ENCODE data around the gene SULT1E1.

Gene SULT1E1, protein sequence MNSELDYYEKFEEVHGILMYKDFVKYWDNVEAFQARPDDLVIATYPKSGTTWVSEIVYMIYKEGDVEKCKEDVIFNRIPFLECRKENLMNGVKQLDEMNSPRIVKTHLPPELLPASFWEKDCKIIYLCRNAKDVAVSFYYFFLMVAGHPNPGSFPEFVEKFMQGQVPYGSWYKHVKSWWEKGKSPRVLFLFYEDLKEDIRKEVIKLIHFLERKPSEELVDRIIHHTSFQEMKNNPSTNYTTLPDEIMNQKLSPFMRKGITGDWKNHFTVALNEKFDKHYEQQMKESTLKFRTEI

GRCh38 chr4:69860052-69860451 lies at the start of gene SULT1E1:
Gene SULT1E1, minus strand, starts transcription at chr4:69860145. Its CDS starts 2,501 bp downstream, at chr4:69857644.
- no peak for DNase-seq

GRCh38 chr4:69909195-69909594 lies 49.2 kb upstream of the SULT1E1 start:
- DNase-seq = no peak

DNA sequence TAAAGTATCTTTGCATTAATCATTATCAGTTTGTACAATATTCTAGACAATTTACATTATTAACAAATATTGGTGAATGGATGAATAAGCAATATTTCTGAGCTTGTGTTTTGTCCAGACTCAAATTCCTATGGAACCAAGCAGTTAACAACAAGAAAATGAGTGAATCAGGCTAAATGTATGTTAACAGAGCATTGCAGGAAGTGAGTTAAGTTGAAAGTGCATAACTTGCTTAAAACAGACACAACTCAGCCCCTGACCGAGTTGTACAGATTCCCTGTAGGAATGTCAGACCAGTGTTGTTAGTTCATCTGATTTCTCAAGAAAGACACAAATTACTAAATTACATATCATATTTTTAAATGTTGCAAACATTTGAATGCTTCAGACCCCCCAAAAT lies 47.2 kb upstream of the SULT1E1 start:
- DNase-seq = no peak

DNA sequence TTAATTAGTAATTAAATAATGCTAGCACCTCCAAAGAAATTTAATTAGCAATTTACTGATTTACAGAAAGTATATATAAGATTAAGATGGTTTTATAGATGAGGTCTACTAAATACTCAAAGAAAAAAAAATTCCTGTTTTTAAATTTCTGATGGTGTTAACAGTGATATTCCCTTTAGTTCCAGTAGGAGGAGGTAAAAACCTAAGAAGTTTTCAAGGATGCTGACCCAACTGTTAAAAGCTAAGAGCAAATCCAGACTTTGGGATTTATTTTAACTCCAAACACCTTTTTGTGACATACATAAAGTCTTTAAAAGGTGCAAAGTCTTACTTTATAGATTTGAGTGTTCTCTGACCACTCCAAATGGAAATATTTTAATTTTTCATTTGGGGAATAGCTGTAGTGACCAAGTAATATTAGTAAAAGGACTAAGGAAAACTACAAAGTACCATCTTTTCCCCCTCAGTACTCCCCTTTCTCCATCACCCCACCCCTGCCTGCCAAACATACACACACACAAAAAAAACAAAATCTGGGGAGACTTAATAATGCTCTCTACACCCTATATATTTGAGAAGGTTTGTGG lies 36.7 kb upstream of the SULT1E1 start:
- DNase-seq = no peak

- DNase-seq = no peak
Measured at GRCh38 chr4:69894721-69895120, 34.8 kb upstream of the SULT1E1 start.

- no peak for DNase-seq
Measured at GRCh38 chr4:69894186-69894585, 34.2 kb upstream of the SULT1E1 start.

- no peak for DNase-seq
Measured at GRCh38 chr4:69888336-69888735, 28.4 kb upstream of the SULT1E1 start.

DNA sequence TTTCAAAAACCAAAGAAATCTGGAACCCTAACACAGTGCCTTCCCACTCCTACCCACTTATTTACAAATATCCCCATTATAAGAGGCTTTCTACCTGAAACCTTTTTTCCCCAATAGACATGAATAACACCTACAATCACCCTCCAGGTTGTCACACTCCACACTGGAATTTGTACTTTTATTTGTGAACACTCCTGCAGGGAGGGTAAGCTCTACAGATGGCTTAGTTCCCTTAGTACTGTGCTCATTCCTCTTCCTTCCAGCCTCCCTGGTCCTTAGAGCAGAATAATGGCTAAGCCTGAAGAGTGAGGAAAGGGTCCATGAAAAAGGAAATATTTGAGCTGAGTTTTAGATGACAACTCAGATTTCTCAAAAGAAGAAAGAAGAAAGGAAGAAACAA lies 22.2 kb upstream of the SULT1E1 start:
- no peak for DNase-seq

GRCh38 chr4:69881173-69881773 lies 21.3 kb upstream of the SULT1E1 start:
- DNase-seq = no peak

GRCh38 chr4:69878250-69878649 lies 18.3 kb upstream of the SULT1E1 start:
- no peak for DNase-seq

- DNase-seq = no peak
Measured at GRCh38 chr4:69877453-69877852, 17.5 kb upstream of the SULT1E1 start.

DNA sequence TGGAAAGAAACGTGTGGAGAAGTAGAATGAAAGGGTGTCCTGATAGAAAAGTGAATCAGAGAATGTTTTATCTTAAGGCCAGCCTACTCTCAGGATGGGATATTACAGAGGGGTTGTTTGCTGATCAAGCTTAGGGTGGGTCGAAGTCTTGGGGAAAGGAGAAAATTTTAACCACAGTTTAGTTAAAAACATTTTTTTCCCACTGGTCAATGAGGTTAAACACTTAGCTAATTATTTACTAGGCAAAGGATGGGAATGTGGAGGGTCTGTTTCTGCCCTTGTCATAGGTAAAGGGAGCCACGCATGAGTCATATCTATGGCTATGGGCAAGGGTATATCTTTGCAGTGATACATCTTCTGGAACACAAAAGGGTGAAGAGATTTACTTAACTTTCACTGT lies 16.1 kb upstream of the SULT1E1 start:
- no peak for DNase-seq

DNA sequence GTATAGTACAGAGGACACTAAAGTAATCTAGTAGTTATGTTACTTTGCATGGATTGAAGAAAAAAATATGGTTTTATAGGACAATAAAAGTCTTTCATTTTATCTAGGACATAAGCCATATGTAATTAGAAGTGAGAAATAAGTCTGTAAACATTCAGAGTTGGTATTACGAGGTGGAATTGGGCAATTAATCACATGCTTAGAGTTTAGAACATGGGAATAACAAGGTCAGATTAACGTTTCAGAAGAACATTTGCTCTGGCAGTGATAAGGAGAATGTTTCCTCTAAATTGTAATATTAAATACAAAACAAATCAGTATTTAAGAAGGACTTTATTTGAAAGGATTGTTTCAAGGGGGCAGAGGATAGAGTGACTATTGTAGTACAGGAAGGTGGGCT lies 15.6 kb upstream of the SULT1E1 start:
- no peak for DNase-seq

- DNase-seq = no peak
Measured at GRCh38 chr4:69874507-69874906, 14.6 kb upstream of the SULT1E1 start.

DNA sequence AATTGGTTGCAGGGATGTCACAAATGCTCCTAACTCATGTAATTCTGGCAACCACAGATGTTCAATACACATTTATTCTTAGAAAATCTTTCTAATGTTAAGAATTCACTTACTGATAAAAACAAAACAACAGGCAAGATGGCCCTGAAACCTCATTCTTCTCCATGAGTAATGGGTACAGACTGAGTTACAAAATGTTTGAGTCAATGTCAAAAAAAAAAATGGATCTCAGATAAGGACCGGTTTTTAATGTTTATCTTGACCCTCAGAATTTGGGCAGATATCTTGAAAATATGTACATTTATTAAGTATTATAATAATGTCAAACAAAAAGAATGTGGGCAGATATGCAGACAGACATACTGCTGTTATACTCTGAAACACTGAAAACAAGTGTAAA lies 1.8 kb upstream of the SULT1E1 start:
- DNase-seq = no peak

DNA sequence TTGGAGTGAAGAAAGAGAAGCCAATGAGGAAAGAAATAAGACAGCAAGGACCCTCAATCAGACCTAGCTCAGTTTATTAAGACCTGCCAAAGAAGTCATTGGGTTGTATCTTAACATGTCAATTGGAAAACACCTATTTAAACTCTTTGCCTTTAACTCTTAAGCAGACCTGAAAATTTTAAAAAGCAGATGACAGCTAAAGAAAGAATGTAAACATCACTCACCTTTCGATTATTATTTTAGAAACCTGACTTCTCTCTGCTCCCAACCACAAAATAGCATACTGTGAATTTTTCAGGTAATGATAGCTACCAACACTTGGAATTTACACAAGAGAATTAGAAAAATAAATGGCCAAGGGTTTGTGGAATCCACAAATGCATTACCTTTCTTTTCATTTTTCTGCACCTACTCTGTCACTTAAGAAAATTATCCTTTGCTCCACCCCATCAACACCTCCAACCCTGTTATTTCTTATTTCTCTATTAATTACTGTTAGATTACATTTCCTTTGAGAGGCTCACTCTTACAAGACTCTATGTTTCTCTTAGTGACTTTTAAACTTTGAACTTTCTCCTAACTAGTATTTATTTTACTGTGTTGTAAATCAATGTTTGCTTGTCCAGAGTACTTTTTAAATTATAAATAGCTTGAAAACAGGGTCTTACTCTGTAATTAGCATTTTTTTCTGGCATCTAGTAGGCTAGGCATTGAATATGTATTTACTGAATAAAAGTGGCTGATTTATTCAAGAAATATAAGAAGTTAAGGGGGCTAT lies 765 bp upstream of the SULT1E1 start:
- DNase-seq = no peak

DNA sequence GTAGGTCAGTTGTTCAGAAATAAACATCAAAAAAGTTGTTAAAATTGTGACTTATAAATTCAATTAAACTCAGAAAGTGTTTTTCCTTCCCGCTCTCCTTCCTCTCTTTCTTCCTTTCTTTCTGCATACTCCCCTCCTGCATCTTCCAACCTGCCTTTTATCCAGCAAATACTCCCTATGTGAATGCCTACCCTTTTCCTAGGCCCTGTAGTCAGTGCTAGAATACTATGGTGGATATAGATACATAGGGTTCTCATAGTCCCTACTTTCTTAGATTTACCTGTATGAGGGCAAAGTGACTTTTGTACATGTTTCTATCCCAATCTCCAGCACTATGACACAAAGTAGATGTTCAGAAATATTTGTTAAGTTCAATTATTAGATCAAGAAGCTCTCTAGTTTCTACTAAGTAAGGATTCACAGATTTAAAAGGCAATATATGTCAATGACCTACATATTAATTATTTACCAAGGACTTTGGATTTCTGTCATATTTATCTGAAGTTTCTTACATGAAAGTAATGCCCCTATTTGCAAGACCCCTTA lies 732 bp downstream of the SULT1E1 start:
- no peak for DNase-seq

DNA sequence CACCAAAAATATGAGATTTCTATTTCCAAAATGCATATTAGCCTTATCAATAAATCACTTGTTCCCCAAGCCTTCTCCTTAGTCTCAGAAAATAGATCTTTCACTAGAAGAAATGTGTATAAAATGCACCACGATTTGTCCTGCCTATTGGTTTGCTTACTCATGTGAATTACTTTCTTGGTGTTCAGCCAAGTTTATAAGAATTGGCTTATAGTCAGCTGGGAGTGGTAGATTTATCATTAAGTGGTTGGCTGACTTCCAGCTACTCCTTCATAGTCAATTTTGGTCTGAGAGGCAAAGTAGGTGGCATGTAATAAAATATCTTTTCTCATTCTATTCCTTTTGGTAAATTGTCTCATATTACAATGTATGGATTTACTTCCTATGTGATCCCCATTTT lies 1.3 kb downstream of the SULT1E1 start:
- DNase-seq = no peak

DNA sequence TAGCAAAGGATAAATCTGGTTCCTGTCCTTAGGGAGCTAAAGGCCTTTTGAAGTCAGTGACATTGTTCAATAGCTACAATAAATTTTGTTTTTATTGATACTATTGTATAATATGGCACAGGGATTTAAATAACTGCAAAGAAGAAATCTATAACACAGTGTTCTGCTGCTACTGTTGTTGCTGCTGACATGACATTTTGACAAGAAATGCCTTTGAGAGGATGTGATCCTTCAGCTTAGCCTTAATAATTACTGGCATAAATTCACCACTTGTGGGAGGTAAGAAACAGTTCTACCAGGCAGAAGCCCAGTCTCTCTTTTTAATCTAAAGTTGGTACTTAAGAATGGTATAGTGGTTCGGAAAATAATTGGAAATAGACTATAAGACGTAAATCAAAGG lies 4.1 kb downstream of the SULT1E1 start:
- DNase-seq = no peak

DNA sequence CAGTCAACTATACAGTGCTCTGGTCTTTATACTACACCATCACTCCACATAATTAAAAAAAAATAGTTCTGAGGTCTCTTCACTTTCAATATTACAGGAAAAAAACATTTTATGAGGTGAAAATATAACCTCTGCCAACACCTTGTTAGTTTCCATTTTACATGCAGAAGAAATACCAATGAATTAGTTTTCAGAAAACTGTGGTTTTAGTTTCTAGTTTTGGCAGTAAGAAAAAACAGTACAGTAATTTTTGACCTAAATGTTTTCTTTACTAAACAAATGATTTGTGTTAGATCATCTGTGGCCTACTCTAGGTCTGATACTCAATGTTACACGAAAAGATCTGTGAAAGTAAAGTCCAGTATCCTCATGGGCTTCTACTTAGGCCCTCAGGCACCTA lies 10.0 kb downstream of the SULT1E1 start:
- DNase-seq = no peak

GRCh38 chr4:69849297-69849696 lies 10.6 kb downstream of the SULT1E1 start:
- no peak for DNase-seq

- no peak for DNase-seq
Measured at GRCh38 chr4:69848028-69848427, 11.9 kb downstream of the SULT1E1 start.

GRCh38 chr4:69843932-69844331 lies 16.0 kb downstream of the SULT1E1 start:
- DNase-seq = no peak

DNA sequence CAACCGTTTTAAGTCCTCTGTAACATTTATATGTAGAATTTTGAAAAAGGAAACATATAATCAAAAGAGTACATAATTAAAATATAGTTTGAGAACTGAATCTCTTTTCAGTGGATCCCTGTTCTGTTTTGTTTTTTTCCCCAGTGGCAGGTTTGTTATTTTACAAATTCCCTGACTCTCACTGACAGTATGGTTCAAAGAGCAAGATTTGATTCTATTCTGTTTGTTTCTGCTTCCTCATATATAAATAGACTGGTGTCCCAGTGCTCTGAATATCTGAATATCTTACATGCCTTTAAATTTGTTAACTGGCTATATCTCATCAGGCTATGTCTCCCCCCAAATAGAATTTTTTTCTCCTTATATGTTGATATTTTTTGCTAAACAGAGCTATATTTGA lies 16.6 kb downstream of the SULT1E1 start:
- DNase-seq = no peak

Data from 8988T (cell line).